HCT116 (cell line): ENCODE data around the gene ZNF215. TPM values are rescaled to one million over a fixed set of nuclear protein-coding genes. Genes with fewer than 3 reads are reported as not detected.

Source experiments
- ATAC-seq: fragments of 200-7000 bp; cut with Tn5 transposase; 2 replicates; pipeline ENCODE4 v1.9.1; 2020; ENCODE audit warnings: mild to moderate bottlenecking, moderate library complexity
- BruUV-seq: library from RNA; stranded (reverse); fragments of 400-500 nt; replicated peaks from 2 replicates; lab custom pipeline; 2021; lab: Mats Ljungman, UMichigan
- CTCF ChIA-PET: fragments of 300-600 bp; sonication (Branson Sonifier 250); formaldehyde crosslinking; loops from one replicate; lab custom pipeline; 2021; ENCODE audit warnings: antibody characterized with exemption; lab: Charles Lee
- POLR2A ChIA-PET: fragments of 300-600, 350-600 bp; sonication (Branson Sonifier 250); formaldehyde crosslinking; loops from one replicate; lab custom pipeline; 2021; ENCODE audit warnings: antibody characterized with exemption; lab: Charles Lee
- RAD21 ChIA-PET, 2 experiments: fragments of 300-600 bp; sonication (Branson Sonifier 250); formaldehyde crosslinking; loops; one replicate each; lab custom pipeline; 2023; ENCODE audit warnings: low total read pairs in 2 of 2; ENCODE audit not compliant: uncharacterized antibody in 2 of 2, unreplicated experiment in 2 of 2, low non-redundant PET in 1 of 2; lab: Charles Lee
- DNase-seq: peaks from one replicate; pipeline ENCODE4 v3.0.0-alpha.2; 2010; ENCODE audit warnings: low read depth, low spot score
- H2AFZ ChIP-seq: fragments of 200-600 bp; shearing (Covaris generic), sonication (generic); 2 replicates; pipeline ENCODE4 v1.6.1; 2017; ENCODE audit warnings: low read depth, mixed run types, mixed read lengths, antibody characterized with exemption, low read length; ENCODE audit not compliant: poor library complexity, severe bottlenecking
- H3K27ac ChIP-seq: 2 replicates; pipeline ENCODE4 v1.5.1; 2012; ENCODE audit warnings: low read depth, low read length
- H3K27me3 ChIP-seq: fragments of 200-600 bp; sonication (generic); 2 replicates; pipeline ENCODE4 v1.6.1; 2016; ENCODE audit warnings: mixed run types, low read length, mixed read lengths; ENCODE audit not compliant: insufficient read depth
- H3K36me3 ChIP-seq, 2 experiments: fragments of 200-500 bp in 1 of 2; fragments of 200-600 bp in 1 of 2; sonication (Bioruptor generic) in 1 of 2; sonication (generic) in 1 of 2; 2 replicates each; pipeline versions ENCODE4 v1.5.1 to v1.6.1; 2014 to 2016; ENCODE audit warnings: low read length in 2 of 2, inconsistent platforms in 1 of 2, mixed read lengths in 1 of 2, mixed run types in 1 of 2; ENCODE audit not compliant: insufficient read depth in 2 of 2, control insufficient read depth in 1 of 2
- H3K4me1 ChIP-seq, 2 experiments: fragments of 200-600 bp in 1 of 2; sonication (generic) in 1 of 2; 2 replicates each; pipeline versions ENCODE4 v1.5.1 to v1.6.1; 2012 to 2017; ENCODE audit warnings: low read length in 2 of 2, inconsistent platforms in 1 of 2, mild to moderate bottlenecking in 1 of 2, mixed read lengths in 1 of 2, mixed run types in 1 of 2, moderate library complexity in 1 of 2; ENCODE audit not compliant: insufficient read depth in 2 of 2, control insufficient read depth in 1 of 2
- H3K4me2 ChIP-seq: fragments of 200-600 bp; sonication (generic); 2 replicates; pipeline ENCODE4 v1.6.1; 2017; ENCODE audit warnings: mixed run types, low read length, mixed read lengths
- H3K4me3 ChIP-seq, 2 experiments: fragments of 200-600 bp in 1 of 2; sonication (generic) in 1 of 2; replicated peaks in 1 of 2; 2 replicates each; pipeline ENCODE4 v1.5.1; 2011 to 2016; ENCODE audit warnings: low read length in 2 of 2, control low read depth in 1 of 2, low read depth in 1 of 2, mild to moderate bottlenecking in 1 of 2, mixed read lengths in 1 of 2, mixed run types in 1 of 2
- H3K79me2 ChIP-seq: fragments of 200-600 bp; sonication (generic); 2 replicates; pipeline ENCODE4 v1.6.1; 2017; ENCODE audit warnings: mild to moderate bottlenecking, mixed run types, low read length, moderate library complexity, mixed read lengths; ENCODE audit not compliant: insufficient read depth
- H3K9ac ChIP-seq: fragments of 200-600 bp; sonication (generic); 2 replicates; pipeline ENCODE4 v1.6.1; 2016; ENCODE audit warnings: low read length, mixed read lengths
- H3K9me2 ChIP-seq: fragments of 200-600 bp; sonication (generic), shearing (Covaris generic); 2 replicates; pipeline ENCODE4 v1.6.1; 2017; ENCODE audit warnings: mixed run types, mild to moderate bottlenecking, moderate library complexity; ENCODE audit not compliant: insufficient read depth
- H3K9me3 ChIP-seq, 2 experiments: fragments of 200-500 bp in 1 of 2; fragments of 200-600 bp in 1 of 2; sonication (Bioruptor generic) in 1 of 2; sonication (generic) in 1 of 2; 2 replicates each; pipeline ENCODE4 v1.6.1; 2014 to 2017; ENCODE audit warnings: low read length in 2 of 2, mixed read lengths in 2 of 2, inconsistent platforms in 1 of 2, low read depth in 1 of 2, mild to moderate bottlenecking in 1 of 2, mixed run types in 1 of 2, moderate library complexity in 1 of 2; ENCODE audit not compliant: control insufficient read depth in 1 of 2, insufficient read depth in 1 of 2
- H4K20me1 ChIP-seq: fragments of 200-600 bp; sonication (generic), shearing (Covaris generic); 2 replicates; pipeline ENCODE4 v1.6.1; 2017; ENCODE audit warnings: mixed run types, mild to moderate bottlenecking, moderate library complexity; ENCODE audit not compliant: insufficient read depth
- CBX3 ChIP-seq: IDR thresholded peaks from 2 replicates; pipeline ENCODE4 v1.6.1; 2012; ENCODE audit warnings: low read depth
- ELF1 ChIP-seq: IDR thresholded peaks from 2 replicates; pipeline ENCODE4 v1.6.1; 2012; ENCODE audit warnings: low read depth, borderline replicate concordance
- EZH2phosphoT487 ChIP-seq: fragments of 200-600 bp; IDR thresholded peaks from 2 replicates; pipeline ENCODE4 v1.6.1; 2018; ENCODE audit warnings: antibody characterized with exemption, borderline replicate concordance
- POLR2A ChIP-seq: IDR thresholded peaks from 2 replicates; pipeline ENCODE4 v1.7.0; 2011; ENCODE audit warnings: borderline replicate concordance; ENCODE audit not compliant: insufficient read depth, insufficient read length; ENCODE audit errors: extremely low read depth
- SRF ChIP-seq: IDR thresholded peaks from 2 replicates; pipeline ENCODE4 v1.6.1; 2012; ENCODE audit warnings: low read depth
- TCF7L2 ChIP-seq: IDR thresholded peaks from 2 replicates; pipeline ENCODE4 v1.7.0; 2011; ENCODE audit warnings: borderline replicate concordance, inconsistent platforms; ENCODE audit not compliant: insufficient read depth, insufficient read length; ENCODE audit errors: extremely low read depth
- YY1 ChIP-seq: IDR thresholded peaks from 2 replicates; pipeline ENCODE4 v1.6.1; 2011; ENCODE audit warnings: low read length, low read depth, moderate library complexity, mild to moderate bottlenecking; ENCODE audit not compliant: insufficient replicate concordance; ENCODE audit errors: extremely low read depth
- intact Hi-C: fragments of 100-400 bp; cut with micrococcal nuclease; formaldehyde crosslinking; loops from 2 replicates; pipeline ENCODE4 v1.10.0; 2022
- total RNA-seq: library from RNA; stranded (reverse); gene quantifications from one replicate; pipeline ENCODE4 v1.2.1, GENCODE V29; 2021; ENCODE audit not compliant: unreplicated experiment

The ZNF215 gene
- total RNA-seq, 1 experiment from 2014 or later, result 9.9 TPM

DNA sequence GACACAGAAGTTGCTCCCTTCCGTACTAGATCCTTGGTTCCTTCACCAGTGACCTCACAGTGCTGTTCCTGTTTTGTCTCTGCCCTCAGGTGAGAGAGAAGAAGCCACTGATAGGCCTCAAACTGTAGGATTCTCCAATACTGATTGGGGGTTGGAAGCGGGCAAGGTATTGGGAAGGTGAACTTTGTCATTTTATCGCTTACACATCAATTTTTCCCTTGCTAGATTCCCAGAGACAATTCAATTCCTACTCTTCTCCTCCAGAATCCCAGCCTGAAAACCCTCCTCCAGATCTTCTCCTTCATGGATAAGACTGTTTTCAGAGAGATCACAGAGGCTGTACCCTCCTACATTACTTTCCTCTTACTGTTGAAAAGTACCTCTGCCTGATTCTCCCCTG is 14.8 kb upstream of the ZNF215 start:
- Histone ChIP-seq H3K9me2 (no peaks in the 10 kb centered on the region), H3K4me2 (no peak overlapping the region), H3K27ac (no peak overlapping the region), H4K20me1 (no peaks in the 10 kb centered on the region), H3K9me3 (no peaks in the 10 kb centered on the region), H3K4me3 (no peak overlapping the region), H2AFZ (no peak overlapping the region), H3K36me3 (no peaks in the 10 kb centered on the region), H3K4me1 (no peaks in the 10 kb centered on the region), H3K79me2 (no peaks in the 10 kb centered on the region), H3K27me3 (no peaks in the 10 kb centered on the region; the same call in 1 of the 2 replicates), H3K9ac (no peak overlapping the region)
- no peak for DNase-seq
- intact Hi-C loops, result no loop called here
- BruUV-seq, result no TSS peak
- ATAC-seq, result no peak
- TF ChIP-seq ELF1 (no peak), POLR2A (no peak), EZH2phosphoT487 (no peak)
- ChIA-PET CTCF (no interaction called here), RAD21 (no interaction called here), POLR2A (no interaction called here)

DNA sequence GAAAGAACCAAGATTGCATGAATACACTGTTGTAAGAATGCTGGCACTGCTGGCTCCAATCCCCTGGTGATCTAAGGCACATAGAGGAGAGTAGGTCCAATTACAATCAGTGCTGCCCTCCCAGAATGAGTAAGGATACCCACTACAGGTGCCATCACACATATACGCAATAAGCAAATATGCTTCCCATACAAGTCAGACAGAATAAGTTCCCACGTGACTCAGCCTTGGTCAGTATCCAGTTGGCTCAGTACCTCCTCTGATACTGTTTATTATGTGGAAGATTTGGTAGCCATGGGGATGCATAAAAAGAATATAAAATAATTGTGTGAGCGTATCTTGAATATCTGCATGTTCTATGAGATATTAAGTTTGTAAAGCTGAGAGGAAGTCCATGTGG is 14.3 kb upstream of the ZNF215 start:
- Histone ChIP-seq H3K4me1 (no peaks in the 10 kb centered on the region), H3K9ac (no peak overlapping the region), H3K9me3 (no peaks in the 10 kb centered on the region), H3K79me2 (no peaks in the 10 kb centered on the region), H3K4me3 (no peak overlapping the region), H3K27ac (no peak overlapping the region), H4K20me1 (no peaks in the 10 kb centered on the region), H3K4me2 (no peak overlapping the region), H3K9me2 (no peaks in the 10 kb centered on the region), H3K36me3 (no peaks in the 10 kb centered on the region), H3K27me3 (no peaks in the 10 kb centered on the region; the same call in 1 of the 2 replicates), H2AFZ (no peak overlapping the region)
- ATAC-seq (no peak; the same call in 1 of the 2 replicates), DNase-seq (no peak)
- ChIA-PET CTCF (no interaction called here), RAD21 (no interaction called here), POLR2A (no interaction called here)
- TF ChIP-seq SRF, result no peak
- no peak for TF ChIP-seq YY1
- no peak for TF ChIP-seq EZH2phosphoT487
- TF ChIP-seq CBX3, result no peak
- no peak for TF ChIP-seq TCF7L2
- no TSS peak for BruUV-seq
- intact Hi-C loops, result no loop called here
